Fibroblast of peridontal ligament (primary cell): ENCODE results near the gene RFTN2.
"Not testable (repeated sequence)": the region's sequence is repeated elsewhere in the genome, so short reads cannot be mapped to it uniquely, and the experiment has no call there.

Experiments used
- DNase-seq: peaks from one replicate; pipeline ENCODE4 v3.0.0-alpha.2; 2010; ENCODE audit errors: extremely low read depth

The RFTN2 gene

DNA sequence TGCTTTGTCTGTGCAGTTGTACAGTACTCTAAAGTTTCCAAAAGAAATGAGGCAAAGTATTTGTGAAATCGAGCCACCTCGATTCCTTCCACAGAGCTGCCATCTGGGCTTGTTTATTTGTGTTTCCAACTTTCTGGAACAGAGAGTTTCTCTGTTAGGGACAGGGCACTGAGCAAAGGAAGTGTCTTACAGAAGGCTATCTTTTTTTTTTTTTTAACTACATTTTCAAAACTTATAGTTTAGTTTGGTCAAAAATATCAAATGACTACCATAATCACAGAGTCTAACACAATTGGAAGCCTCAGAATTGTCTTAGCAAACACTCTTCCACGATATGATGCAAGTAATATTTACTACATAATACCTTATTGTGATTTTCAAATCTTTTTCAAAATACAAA lies 796 bp downstream of the RFTN2 start:
- DNase-seq: peak; percentile 58

DNA sequence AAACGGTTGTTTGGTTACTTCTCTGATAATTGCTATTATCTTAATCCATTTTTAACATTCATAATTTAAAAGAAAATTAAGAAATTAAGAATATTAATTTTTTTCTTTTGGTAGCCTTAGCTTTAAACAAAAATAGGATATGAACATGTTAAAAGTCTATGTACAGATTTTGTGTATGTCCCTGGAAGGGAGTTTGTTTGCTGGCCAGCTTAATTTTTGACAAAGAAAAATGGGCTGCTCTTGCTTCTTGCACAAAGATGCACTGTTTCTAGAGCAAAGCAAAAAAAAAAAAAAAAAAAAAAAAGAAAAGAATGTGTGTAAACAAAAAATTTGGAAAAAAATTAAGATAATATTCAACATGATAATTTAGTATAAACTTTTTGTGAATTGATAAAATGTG lies 1.3 kb downstream of the RFTN2 start:
- DNase-seq: no peak

DNA sequence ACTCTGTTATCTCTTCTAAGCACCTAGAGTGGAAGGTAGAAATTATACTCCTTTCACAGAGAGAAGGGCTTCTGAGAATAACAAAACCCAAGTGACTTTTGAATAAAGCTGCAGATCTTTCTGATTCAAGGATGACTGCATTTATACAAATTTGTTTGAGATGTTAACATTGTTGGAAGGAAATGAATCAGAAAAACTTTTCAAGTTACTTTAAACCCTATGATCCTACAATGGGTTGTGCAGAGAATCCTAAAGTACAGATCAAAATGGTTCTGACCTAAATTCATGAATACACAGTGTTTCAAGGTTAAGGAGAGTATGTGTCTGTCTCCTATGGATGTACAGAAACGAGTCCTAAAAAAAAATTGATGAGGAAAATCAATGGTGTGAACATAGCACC lies 1.8 kb downstream of the RFTN2 start:
- DNase-seq: no peak

DNA sequence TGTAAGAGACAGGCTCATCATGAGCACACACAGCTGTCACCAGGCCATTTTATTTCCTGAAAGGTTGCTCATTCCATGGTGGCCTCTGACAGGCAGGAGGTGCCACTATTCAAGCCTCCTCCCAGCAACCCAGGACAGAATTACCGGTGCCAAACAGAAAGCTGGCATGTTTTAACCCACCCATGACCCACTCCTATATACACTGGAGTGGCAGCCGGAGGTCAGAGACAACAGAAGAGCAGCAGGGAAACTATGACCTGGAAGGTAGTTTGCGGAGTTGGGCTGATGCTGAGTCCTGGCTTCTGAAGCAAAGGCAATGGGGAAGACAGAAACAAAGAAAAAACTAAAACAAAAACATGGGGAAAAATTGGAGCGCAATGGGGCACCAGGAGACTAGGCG lies 2.3 kb downstream of the RFTN2 start:
- no peak for DNase-seq

DNA sequence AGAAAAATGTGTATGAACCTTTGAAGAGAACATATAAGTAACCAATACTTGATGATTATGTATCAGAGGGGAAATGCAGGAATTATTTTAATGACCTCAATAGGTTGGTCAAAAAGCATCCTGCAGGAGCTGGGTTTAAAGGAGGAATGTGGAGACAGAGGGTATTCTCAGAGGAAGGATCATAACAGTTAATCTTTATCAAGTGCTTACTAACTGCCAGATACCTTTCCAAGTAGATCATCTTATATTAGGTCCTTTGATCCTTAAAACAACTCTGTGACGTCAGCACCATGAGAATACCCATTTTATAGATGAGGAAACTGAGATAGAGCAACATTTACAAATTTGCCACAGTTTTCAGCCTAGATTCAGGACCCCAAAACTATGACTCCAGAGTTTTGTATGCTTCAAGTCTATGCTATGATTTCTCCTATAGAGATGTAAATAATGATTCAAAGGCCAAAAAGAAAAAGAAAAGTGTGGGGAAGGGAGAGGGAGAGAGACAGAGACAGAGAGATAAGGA lies 3.0 kb downstream of the RFTN2 start:
- DNase-seq: no peak

DNA sequence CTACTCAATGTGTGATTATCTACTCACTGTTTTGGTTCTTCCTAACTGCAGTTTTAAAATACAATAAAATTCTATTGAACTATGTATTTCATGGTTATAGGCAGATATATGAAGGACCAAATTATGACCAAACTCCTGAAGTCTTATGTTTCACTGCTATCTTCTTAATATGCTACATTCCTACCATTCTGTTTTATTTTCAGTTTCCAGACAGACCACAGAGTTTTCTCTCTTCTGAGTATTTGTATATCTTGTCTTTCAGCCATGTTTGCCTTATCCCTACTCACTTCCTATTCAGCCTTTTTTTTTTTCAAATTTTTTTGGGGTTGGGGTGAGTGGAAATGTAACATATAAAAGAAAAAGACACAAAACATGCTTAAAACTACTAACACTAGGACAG lies 6.3 kb downstream of the RFTN2 start:
- peak; percentile 17 for DNase-seq

DNA sequence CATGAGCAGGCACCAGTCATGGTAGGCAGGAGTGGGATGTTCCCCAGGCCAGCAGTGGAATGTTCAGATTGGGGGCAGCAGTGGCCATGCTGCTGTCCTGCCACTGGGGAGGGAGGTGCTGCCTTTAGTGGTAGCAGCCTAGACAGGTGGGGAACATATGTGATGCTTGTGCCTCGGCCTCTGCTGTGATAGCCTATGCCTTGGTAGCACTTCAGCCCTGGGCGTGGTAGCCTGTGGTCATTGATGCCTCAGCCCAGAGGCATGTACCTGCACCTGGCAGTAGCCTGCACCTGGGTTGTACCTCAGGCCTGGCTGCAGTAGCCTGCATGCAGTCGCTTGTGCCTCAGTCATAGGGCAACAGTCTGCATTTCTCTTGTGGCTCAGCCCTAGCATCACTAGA lies 7.1 kb downstream of the RFTN2 start:
- DNase-seq: no peak

DNA sequence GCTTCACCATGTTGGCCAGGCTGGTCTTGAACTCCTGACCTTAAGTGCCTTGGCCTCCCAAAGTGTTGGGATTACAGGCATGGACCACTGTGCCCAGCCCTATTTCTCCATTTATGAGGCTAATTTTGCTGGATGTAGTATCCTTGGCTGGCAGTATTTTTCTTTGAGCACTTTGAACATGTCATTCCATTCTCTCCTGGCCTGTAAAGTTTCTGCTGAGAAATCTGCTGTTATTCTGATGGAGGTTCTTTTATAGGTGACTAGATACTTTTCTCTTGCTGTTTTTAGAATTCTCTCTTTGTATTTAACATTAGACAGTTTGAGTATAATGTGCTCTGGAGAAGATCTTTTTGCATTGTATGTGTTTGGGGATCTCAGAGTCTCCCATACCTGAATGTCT lies 9.1 kb downstream of the RFTN2 start:
- DNase-seq: no peak

DNA sequence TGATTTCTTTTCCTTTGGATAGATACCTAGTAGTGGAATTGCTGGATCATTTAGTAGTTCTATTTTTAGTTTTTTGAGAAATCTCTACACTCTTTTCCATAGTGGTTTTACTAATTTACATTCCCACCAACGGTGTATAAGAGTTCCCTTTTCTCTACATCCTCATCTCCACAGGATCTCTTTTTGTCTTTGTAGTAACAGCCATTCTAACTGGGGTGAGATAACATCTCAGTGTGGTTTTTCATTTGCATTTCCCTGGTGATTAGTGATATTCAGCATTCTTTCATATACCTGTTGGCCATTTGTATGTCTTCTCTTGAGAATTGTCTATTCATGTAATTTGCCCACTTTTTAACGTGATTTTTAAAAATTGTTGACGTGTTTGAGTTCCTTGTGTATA lies 13.8 kb downstream of the RFTN2 start:
- DNase-seq: no peak

DNA sequence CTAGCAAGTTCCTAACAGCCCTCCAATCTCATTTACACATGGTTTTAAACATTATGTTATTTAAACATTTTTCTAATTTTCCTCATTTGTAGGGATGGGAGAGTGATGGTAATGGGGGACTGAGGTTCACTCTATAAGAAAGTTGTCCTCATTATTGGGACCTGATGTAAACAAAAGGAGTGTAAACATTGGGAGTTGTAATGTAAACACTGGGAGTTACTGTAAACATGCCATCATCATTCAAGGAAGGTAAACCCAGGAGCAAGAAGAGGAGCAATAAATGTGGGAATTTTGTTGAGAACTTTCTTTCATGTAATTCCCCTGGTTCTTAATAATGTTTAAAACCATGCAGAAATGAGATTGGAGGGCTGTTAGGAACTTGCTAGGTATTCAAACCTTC lies 17.8 kb downstream of the RFTN2 start:
- DNase-seq: no peak

DNA sequence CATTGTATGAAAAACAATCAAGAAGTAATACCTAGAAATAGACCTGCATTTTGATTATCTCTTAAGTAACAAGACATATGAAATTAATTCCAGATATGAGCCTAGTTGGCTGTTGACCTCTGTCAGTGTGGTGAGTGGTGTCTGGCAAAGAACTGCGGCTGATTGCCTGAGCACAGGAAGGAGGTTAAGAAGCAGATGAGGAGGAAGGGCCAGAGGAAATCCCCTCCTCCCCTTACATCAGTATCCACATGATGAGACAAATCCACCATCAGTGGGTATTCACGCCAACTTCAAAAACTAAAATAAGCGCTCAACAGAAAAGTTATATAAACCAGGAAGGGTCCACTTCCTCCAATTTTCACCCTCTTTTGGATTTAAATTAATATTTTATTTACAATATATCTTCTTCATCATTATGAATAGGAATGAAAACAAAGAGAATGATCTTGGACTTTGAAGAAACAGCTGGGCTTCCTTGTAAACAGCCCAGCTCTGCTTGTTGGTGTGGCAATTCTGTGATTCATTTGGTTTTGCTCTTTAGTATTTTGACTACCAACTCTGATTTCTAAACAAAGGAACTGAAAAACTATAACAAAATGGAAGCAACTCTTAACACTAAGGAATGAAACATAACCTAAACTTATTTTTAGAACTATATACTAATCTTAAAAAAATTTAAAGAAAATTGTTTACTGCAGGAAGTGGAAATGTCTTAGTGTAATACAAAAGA lies 27.3 kb downstream of the RFTN2 start:
- DNase-seq: peak; percentile 75

DNA sequence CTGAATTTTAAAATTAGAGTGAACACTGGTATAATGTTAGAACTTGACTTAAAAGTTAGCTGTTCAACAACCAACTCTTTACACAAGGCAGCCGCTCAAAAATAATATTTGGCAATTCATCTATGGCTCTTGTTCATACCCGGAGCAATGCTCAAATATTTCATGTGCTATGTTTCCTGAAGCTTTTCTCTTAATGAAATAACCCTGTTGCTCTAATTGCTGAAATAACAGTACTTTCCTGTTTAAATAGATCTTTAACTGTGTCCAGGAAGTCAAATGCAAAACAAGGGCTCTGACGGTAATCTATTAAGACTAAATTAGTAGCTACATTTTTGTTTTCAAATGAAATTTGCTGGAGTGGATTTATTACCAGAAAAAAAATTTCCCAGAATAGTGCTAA lies 33.7 kb downstream of the RFTN2 start:
- DNase-seq: no peak

DNA sequence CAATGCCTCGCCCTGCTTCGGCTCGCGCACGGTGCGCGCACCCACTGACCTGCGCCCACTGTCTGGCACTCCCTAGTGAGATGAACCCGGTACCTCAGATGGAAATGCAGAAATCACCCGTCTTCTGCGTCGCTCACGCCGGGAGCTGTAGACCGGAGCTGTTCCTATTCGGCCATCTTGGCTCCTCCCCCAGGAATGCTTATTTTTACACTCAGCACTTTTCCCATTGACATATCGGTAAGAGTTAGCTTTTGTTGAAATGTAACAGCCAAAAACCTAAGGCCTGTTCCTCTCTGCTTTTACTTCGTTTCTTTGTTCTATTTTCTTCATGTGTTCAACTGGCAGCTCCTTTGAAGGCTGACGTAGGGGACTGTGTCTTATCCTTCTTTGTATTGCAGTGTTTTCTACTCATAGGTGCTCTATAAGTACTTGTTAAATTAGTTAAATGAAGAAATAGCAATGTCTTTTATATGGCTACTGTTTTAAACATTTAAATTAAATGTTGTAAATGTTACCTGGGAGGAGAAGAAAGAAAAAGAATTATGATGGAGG lies 34.7 kb downstream of the RFTN2 start:
- not testable (repeated sequence) for DNase-seq

DNA sequence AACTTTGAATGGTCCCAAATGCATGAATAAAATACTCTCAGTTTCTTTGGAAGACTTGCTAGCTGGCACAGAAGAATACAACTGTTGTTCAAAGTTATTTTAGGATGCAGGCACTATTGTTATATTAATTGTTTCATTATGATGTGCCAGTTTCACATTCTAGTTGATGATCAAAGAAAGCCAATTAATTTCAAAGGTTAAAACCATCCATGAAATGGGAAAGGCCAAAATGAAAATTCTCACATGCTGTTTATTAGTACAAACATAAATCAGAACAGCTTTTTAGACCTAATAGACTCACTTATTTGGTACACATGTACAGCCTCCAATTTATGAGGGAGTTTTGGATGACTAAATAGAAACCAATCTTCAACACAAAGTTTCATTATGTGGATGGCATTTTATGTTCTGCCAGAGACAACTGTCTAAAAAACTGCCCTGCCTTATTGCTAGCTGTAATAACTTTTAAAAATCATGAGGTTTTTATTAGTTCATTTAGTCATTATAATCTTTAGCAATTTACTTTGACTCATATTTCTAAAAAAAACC lies 42.2 kb downstream of the RFTN2 start:
- DNase-seq: no peak

DNA sequence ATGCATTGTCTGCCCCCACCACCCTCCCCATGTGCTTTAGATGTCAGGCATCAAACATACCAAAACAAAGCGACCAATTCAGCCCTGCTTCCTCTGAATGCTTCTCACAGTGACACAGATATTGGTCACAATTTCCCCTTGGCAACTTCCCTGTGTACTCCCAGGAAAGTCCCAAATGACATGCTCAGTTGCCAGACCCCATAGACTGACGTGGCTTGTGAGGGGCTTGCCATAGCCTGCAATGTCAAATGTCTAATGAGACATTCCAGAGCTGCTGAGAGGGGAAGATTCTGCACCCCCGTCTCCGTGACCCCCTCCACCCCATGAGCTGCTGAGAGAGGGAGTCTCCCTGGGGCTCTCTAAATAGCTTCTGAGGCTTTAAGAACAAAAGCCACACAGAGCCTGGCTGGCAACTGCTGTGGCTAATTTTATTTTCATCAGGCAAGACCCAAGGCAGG lies 47.3 kb downstream of the RFTN2 start:
- peak; percentile 41 for DNase-seq

DNA sequence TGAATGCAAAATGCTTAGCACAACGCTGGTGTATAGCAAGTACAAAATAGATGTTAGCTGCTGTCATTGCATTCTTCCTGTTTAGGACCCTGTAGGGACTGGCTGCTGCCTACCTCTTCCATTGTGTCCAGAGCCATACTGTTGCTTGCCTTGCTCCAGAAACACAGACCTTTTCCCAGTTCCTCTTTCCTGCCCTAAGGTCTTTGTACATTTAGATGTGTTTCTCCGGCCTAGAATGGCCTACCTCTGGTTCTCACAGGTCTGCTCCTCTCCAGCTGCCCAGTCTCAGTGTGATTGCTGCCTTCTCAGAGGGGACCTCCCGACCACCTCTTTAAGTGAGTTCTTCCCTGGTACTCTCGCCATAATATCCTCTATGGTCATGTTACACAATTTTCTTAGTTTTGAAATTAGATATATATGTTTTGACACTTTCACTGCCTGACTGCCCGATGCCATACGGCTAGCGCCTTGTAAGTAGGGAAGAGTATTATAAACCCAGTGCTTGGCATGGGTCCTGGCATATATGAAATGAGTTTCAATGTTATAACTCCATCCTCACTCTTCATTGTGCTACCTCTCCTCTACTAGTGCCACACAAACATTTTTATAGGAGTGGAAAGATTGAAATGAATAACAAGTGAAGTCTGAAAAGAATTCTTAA lies 48.3 kb downstream of the RFTN2 start:
- no peak for DNase-seq

DNA sequence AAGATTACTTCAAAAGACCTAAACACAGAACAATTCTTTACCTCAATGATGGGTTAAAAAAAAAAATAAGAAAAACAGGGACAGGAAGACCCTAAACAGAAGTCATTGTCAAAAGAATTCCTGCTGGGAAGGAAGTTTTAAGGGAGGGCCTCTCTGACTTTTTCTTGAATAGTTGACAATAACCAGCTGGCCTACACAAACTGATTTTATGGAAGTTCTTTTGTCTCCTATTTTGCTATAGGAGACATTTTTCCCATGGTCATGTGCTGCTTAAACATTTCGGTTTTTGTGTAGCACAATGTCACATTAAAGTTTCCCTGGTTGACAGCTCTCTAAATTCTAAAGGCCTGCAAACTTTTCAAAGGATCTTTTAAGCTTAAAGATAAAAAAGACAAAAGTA lies 55.3 kb downstream of the RFTN2 start:
- DNase-seq: no peak

DNA sequence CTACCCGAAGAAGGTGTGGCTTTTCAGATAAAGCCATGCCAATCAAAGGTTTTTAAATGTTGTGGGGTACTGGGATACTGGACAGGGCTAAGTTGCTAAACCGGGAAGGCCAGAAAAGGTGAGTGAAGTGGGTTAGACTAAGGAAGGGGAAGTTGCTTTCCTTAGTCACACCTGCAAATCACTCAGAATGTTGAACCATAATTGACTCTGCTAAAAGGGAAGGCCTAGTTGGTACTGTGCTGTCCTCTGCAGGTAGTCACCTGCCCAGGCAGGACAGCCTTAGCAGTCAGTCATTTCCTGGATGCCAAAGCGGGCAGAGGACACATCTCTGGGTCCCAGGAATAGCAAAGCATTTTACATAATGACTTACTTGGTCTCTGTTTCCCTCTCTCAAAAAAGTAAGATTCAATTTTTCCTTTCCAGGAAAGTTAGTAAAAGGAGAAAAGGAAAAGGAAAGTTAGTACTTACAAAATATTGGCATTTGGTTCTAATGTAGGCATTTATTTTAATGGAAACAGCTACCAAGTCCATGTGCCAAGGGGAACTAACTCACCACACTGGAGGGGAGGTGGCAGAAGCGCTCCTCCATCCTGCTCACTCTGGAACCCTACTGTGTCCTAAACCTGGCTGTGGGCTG lies 60.3 kb downstream of the RFTN2 start:
- no peak for DNase-seq

DNA sequence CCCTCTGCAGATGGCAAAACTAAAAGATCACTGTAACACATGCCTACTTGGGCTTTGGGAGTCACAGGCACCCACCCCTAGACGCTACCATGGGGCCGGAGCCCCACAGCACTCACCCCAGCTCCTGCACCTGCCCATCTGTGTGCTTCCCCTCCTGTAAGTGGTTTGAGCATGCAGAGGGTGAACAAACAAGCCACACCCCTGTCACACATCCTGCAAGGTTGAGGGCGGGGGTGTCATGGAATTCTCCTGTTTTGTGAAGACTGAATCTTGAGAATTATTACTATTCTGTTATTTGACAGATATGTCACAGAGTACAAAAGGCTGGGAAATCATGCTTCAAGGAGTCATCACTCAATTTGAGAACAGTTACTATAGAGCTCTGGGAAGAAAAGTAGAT lies 60.9 kb downstream of the RFTN2 start:
- no peak for DNase-seq

DNA sequence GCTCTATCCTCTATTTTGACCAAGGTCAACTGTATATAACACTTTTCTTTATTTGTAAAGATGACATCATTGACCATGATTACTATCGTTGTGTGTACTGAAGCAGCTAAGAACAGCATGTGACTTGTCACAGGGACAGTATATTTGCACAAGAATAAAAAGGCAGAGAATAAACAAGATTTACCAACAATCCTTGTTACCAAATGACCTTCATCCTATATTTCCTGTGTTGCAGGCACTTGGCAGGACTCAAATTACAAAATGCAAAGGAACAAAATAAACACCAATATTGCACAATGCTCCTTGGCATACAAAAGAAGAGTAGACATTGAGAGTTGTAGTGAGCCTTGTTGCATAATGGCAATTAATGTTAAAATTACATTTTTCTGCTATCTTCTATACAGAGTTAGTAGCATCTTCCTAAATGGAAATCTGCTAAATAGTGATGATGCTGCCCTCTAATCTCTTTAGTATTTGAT lies 61.8 kb downstream of the RFTN2 start:
- DNase-seq: peak; percentile 26

DNA sequence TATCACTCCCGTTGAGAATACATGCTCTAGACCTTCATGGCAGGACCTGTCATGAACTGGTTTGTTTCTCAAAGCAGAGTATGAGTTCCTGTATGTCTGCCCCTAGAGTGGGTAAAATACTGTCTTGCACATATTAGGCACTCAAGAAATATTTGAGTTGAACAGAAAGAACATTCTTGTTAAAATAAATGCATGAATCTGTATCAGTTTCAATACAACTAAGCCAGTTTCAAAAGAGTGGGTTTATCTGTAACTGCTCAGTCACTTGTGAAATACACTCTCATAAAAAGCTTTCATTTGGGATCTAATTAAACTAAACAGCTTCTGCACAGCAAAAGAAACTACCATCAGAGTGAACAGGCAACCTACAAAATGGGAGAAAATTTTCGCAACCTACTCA lies 69.2 kb downstream of the RFTN2 start:
- DNase-seq: no peak
